Endometrial microvascular endothelial cells (primary cell): ENCODE data around the gene C20orf144. TPM values are rescaled to one million over a fixed set of nuclear protein-coding genes. Genes with fewer than 3 reads are reported as not detected.

Experiments
- in situ Hi-C: cut with HindIII; loops from 2 replicates; pipeline ENCODE4 v1.10.0; 2017; ENCODE audit warnings: low sequenced_read_pairs, low pct_unique_long_range_greater_than_20kb; ENCODE audit errors: inconsistent ontology term
- total RNA-seq: library from RNA; depleted of rRNA; stranded (reverse); fragments of >200 nt; gene quantifications from one replicate; pipeline ENCODE4 v1.2.3, GENCODE V29; 2015; ENCODE audit errors: inconsistent ontology term

The C20orf144 gene
- total RNA-seq, 1 donor from 2014 or later = not detected

- in situ Hi-C loops = no loop called here
Measured at GRCh38 chr20:33648396-33649004, 13.6 kb upstream of the C20orf144 start.

GRCh38 chr20:33649201-33649681 is 12.9 kb upstream of the C20orf144 start:
- in situ Hi-C loops = no loop called here

GRCh38 chr20:33650111-33650752 is 11.9 kb upstream of the C20orf144 start:
- in situ Hi-C loops = no loop called here

DNA sequence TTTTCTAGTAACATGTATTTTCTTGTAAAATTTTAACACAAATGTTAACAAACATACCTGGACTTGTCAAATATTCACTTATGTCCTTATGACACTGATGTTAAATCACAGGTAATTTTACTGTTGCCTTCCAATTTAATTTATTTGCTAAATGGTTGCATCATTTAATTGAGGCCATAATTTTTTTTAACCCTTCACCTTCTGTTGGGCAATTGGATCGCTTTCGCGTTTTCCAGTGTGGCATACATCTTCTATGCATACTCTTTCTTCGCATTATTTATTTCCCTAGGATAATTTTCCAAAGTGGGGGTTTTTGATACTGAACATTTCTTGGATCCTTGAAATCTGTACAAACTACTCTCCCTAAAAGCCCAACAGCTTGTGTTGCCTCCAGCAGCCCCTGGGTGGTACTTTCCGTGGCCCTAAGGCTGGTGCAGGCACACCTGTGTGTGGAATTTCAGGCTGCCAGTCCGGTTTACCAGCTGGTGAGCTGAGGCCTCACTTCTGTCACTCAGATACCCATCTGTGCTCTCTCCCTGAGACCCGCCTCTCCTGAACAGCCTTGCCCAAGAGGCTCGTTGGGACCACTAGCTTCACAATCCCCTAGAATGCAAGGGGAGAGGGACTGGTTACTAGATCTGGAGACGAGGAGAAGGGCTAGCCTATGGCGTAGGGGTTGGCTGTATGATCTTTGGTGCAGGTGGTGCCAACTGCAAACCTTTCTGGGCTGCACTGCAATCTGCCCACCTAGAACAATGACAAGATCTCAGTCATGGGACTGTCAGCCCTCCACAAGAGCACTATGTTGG is 11.2 kb upstream of the C20orf144 start:
- in situ Hi-C loops = no loop called here

DNA sequence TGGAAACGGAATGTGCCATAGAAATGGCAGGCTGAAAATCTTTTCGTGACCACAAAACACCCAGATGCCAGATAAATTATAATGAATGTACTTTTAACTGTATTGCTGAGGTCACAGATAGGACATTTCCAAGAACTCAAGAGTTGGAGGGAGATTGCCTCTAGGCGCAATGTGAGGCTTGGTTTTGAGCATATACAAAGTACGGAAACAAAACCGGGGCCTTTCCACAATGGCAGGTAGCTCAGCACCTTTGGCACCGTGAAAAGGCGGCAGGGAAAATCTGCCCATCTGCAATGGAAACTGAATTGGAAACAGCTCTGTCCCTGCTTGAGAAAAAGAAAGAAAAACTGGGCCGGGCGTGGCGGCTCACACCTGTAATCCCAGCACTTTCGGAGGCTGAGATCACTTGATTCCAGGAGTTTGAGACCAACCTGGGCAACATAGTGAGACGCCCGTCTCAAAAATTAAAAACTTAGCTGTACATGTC is 10.5 kb upstream of the C20orf144 start:
- in situ Hi-C loops = no loop called here

GRCh38 chr20:33653218-33653899 is 8.8 kb upstream of the C20orf144 start:
- in situ Hi-C loops = no loop called here

DNA sequence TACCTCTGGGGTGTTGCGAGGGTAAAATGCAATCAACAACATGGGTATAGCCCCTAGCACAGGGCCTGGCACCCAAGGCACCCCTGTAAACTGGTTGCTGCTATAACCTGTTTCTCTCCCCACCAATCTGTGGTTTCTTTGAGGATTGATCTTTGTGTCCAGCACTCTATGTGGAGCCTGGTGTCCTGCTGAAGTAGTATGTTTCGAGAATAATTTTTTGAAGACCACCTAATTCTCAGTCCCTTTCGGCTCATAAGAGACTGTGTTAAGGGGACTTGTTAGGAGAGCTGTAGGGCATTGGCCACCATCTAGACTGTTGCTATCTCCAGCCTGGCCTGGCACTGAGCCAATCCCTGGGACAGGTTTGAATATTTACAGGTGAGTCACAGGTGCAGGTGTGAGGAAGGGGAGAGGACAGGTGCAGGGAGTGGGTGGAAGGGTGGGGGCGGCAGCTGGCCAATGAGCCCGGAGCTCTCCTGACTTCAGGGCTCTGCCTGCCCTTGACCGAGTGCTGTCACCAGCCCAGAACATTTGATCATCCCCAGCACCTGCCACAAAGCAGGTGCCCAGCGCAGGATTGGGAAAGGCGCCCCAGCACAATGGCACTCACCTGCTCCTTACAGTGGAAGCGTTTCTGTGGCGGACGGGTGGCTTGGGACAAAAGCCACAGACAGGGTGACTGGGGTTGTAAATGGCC is 8.1 kb upstream of the C20orf144 start:
- in situ Hi-C loops = no loop called here

DNA sequence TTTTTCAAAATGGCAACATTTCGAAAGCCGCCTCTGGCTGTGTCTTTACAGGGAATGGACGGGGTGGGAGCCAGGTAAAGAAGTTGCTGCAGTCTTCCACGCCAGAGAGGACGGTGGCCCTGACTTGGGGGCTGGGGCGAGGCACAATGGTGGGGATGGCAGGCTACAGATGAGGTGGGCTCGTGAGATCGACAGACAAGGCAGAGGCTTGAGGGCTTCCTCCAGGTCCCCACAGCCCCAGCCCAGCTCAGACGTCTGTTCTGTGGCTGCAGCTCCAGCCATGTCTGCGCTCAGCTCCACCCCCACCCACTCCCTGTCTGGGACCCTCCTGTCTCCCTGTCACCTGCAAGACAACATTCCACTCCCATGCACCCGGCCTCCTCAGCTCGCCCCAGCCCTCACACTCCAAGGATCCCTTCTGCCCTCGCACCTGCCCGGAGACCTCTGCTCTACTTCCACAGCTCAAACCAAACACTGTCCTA is 7.4 kb upstream of the C20orf144 start:
- in situ Hi-C loops = no loop called here

DNA sequence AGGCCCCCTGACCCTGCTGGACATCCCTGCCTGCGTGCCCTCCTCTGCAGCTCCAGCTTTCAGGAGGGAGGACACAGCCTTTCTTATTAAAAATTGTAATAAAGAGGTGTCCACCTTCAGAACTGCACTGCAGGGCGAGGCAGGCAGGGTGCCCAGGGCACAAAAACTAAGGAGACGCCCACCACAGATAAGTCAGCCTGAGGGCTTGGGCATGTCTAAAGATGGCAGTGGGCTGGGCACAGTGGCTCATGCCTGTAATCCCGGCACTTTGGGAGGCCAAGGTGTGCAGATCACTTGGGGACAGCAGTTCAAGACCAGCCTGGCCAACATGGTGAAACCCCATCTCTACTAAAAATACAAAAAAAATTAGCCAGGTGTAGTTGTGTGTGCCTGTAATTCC is 7.0 kb upstream of the C20orf144 start:
- in situ Hi-C loops = no loop called here

DNA sequence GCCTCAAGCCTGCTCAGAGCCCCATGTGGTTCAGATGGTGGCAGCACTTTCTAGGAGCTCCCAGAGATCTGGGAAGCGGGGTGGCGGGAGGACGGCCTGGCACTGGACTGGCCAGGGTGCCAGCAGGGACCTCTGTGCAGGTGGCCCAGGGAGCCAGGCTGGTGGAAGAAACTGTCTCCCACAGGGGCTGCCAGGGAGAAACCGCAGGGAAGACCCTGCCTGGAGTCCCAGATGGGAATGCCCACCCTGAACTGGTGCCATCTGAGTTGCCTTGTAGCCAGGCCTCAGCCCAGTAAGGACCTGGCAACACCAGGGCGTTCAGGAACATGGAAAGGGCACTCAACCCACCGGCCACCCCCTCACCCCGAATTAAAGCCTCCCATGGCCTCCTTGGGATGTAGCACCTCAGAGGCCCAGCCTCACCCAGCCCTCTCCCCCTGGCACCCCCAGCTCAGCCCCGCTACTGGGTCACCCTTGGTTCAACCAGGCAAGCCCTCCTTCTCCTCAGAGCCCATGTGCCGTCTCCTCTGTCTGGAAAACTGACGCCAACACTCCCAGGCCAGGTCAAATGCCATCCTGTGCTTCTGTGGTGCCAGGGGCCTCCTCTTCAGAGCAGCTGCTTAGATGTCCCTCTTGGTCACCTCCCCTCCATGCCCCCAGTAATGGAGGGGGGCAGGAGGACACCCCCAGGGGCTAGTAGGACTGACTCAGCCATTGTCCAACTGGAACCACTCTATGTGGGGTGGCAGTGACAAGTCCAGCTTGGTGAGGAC is 5.9 kb upstream of the C20orf144 start:
- in situ Hi-C loops = no loop called here

GRCh38 chr20:33656783-33657703 is 5.1 kb upstream of the C20orf144 start:
- in situ Hi-C loops = no loop called here

DNA sequence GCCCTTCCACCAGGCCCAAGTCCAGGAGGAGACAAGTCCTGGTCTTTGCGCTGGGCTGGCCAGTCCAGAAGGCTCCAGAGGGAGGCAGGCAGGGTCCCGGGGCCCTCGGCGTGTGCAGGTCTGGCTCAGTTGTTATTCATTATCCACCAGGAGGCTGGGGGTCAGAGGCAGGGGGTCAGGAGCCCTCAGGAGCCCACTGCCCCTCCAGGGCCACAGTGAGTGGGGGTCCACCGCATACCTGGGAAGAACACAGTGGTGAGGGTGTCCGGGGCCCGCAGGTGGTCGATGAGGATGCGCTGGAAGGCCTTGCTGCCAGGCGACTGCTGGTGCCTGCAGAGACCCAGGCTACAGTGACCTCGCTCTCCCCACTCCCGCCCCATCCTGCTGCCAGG is 4.4 kb upstream of the C20orf144 start:
- in situ Hi-C loops = no loop called here

DNA sequence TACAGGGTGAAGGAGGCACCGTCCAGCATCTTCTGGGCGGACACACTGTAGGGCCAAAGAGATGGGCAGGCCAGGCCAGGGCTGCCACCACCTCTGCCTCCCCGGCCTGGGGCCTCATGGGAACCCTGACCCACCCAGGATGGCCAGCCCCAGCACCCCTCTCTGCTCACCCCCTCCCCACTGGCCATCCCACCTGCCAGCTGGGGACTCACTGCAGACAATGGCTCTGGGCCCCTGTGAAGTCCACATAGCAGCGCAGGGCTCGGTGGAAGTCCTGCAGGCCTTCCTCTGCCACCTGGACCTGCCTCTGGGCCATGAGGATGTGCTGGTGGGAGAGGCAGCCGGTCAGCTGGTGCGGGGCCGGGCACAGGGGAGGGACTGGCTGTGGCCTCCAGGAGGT is 3.6 kb upstream of the C20orf144 start:
- in situ Hi-C loops = no loop called here

DNA sequence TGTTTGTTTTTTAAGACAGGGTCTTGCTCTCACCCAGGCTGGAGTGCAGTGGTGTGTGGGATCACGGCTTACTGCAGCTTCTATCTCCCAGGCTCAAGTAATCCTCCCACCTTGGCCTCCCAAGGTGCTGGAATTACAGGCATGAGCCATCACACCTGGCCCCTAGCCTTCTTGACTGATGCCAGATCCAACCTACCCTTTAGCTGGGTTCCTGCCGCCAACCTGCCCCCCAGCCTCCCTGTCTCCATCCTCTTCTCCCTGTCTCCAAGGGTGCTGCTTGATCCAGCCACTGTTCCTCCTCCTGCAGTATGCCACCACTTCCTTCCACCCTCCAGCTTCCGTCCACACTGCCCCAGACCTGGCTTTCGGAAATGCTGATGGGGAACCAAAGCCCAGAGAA is 3.2 kb upstream of the C20orf144 start:
- in situ Hi-C loops = no loop called here

GRCh38 chr20:33659341-33660034 is 2.6 kb upstream of the C20orf144 start:
- in situ Hi-C loops = no loop called here

DNA sequence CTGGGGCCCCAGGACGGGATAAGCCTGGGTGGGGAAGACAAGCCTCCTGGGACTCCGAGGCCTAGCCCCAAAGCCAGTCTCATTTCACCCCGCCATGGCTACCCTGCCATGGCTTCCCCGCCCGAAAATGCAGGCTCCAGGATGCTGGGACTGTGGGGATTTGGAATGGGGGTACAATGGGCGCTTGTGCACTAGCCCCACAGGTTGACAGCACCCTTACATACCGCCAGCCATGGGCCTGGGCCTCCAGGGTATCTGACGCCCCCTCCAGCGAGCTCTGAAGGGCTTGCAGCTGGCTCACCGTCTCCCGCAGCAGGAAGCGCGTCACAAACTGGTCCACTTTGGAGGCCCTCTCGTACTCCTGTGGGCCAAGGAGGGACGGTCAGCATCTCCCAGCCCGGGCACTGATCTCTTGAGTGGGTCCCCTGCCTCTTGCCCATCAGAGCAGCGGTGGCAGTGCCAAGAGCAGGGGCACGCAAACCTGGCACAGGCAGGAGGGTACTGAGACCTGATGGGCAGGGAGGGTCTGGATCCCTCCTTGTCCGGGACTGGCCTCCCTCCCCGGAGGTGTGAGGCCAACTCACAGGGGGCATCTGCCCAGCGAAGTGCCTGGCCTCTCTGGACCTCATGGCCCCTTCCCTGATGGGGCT is 2.0 kb upstream of the C20orf144 start:
- in situ Hi-C loops = no loop called here
